ENCODE measurements around the gene CENPV. TPM values are rescaled to one million over a fixed set of nuclear protein-coding genes. Genes with fewer than 3 reads are reported as not detected.

CENPV gene
- total RNA-seq: 23.7 and 26.1 TPM in 2 replicates

DNA sequence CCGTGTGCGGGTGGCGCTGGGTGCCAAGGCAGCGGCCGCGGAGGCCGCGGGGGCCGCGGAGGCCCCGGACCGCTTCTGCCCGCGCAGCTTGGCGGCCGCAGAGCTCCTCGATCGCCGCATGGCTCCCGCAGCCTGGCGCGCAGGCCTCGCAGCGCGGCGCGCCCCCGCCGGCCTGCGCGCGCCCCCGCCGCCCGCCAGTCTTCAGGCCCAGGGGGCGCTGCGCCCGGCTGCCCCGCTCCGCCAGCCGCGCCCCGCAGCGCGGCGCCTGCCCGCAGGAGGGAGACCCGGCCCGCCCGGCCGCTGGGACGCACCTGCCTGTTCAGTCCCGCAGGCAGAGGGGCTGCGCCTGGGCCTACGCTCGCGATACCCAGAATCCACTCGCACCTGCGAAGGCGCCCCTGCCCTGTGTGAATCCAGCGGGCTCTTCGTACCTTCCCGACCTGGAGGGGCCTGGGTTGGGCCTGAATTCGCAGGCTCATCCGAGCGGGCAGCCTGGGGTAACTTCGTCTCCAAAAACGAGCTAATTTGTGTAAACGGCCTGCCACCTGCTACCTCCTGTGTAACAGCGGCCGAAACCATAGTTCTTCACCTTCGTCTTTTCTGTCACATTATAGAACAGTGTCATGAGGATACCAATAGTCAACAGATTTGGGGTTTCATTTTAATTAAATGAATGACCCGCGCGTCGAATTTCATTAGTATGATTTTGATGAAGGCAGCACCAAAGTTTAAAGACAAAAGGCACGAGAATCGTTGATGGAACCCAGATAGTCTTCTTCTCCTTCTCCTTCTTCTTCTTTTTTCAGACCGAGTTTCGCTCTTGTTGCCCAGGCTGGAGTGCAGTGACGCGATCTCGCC lies at the start of gene CENPV:
CENPV (minus strand) TSS at position 153 of the 858 bp plus-strand sequence; CDS start at position 120, 33 bp downstream.

DNA sequence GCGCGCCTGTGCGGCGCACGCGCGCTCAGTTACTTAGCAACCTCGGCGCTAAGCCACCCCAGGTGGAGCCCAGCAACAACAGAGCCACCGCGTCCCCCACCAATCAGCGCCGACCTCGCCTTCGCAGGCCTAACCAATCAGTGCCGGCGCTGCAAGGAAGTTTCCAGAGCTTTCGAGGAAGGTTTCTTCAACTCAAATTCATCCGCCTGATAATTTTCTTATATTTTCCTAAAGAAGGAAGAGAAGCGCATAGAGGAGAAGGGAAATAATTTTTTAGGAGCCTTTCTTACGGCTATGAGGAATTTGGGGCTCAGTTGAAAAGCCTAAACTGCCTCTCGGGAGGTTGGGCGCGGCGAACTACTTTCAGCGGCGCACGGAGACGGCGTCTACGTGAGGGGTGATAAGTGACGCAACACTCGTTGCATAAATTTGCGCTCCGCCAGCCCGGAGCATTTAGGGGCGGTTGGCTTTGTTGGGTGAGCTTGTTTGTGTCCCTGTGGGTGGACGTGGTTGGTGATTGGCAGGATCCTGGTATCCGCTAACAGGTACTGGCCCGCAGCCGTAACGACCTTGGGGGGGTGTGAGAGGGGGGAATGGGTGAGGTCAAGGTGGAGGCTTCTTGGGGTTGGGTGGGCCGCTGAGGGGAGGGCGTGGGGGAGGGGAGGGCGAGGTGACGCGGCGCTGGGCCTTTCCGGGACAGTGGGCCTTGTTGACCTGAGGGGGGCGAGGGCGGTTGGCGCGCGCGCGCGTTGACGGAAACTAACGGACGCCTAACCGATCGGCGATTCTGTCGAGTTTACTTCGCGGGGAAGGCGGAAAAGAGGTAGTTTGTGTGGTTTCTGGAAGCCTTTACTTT lies 27.6 kb upstream of the CENPV start, which contains the start of gene UBB:
UBB (plus strand) TSS at position 452 of the 856 bp plus-strand sequence. CDS start 817 bp downstream, outside the sequence.

Other genes starting within 250 kb of the CENPV start
- gene NCOR1, start 137.9 kb downstream of the CENPV start, total RNA-seq: 64.4 and 70.7 TPM in 2 replicates
- gene PIGL, start 136.3 kb downstream of the CENPV start, total RNA-seq: 10.1 and 18.6 TPM in 2 replicates
- gene UBB, start 27.6 kb upstream of the CENPV start, total RNA-seq: 1,137 and 1,281 TPM in 2 replicates
- 46.4 and 51.5 TPM in 2 replicates for gene TRPV2, start 62.1 kb upstream of the CENPV start, total RNA-seq
- gene LRRC75A, start 138.7 kb upstream of the CENPV start, total RNA-seq: under 0.01 and 1.0 TPM in 2 replicates
- gene ZNF287, start 215.7 kb upstream of the CENPV start, total RNA-seq: 3.5 and 3.7 TPM in 2 replicates